Neutrophil (primary cell): ENCODE results near the gene ARL5C.

Experiments used
- H3K27ac ChIP-seq: fragments of 200-600 bp; sonication (generic); 2 replicates; pipeline ENCODE4 v1.5.1; 2016; ENCODE audit warnings: mild to moderate bottlenecking, moderate library complexity
- H3K27me3 ChIP-seq: fragments of 200-600 bp; sonication (generic); 2 replicates; pipeline ENCODE4 v1.6.0; 2016; ENCODE audit warnings: mild to moderate bottlenecking
- H3K36me3 ChIP-seq: fragments of 200-600 bp; sonication (generic); 2 replicates; pipeline ENCODE4 v1.5.1; 2017
- H3K4me1 ChIP-seq, 2 experiments: fragments of 200-600 bp in 1 of 2; sonication (generic) in 1 of 2; 1 replicate in 1 of 2; 2 replicates in 1 of 2; pipeline versions ENCODE4 v1.5.1 to v1.6.1; 2013 to 2016; ENCODE audit warnings: low read depth in 1 of 2, low read length in 1 of 2, mild to moderate bottlenecking in 1 of 2, moderate library complexity in 1 of 2; ENCODE audit not compliant: control insufficient read depth in 1 of 2, insufficient read depth in 1 of 2
- H3K4me3 ChIP-seq, 2 experiments: fragments of 200-600 bp in 1 of 2; sonication (generic) in 1 of 2; 1 replicate in 1 of 2; 2 replicates in 1 of 2; pipeline ENCODE4 v1.5.1; 2013 to 2016; ENCODE audit warnings: low read depth in 1 of 2, low read length in 1 of 2, mild to moderate bottlenecking in 1 of 2, moderate library complexity in 1 of 2
- H3K9me3 ChIP-seq: fragments of 200-600 bp; sonication (generic); 2 replicates; pipeline ENCODE4 v1.5.1; 2016
- TF ChIP-seq, protein P1 (sequence below): fragments of 200-600 bp; sonication (generic); IDR thresholded peaks from 2 replicates; pipeline ENCODE4 v1.5.1; 2016; ENCODE audit warnings: antibody characterized with exemption

ARL5C gene

DNA sequence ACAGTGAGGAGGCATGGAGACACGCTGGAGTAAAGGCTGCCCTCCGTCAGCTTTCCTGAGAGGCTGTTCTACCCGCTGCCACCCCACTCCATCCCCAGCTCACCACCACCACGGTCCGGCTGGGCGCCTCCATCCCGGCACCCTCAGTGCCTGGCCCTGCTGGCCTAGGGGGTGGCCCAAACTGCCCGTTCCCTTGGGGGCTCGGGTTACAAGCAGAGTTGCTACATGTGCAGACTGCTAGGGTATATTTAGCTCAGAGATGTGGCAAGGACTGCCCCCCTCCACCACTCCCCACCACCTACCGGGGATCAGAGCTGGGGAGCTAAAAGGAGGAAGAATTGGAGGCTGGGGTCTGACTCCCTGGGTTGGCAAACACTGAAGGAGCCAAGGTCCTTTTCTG, 27.4 kb upstream of the ARL5C start:
- no peaks in the 10 kb centered on the region for H3K36me3 ChIP-seq
- TF ChIP-seq, protein P1, sequence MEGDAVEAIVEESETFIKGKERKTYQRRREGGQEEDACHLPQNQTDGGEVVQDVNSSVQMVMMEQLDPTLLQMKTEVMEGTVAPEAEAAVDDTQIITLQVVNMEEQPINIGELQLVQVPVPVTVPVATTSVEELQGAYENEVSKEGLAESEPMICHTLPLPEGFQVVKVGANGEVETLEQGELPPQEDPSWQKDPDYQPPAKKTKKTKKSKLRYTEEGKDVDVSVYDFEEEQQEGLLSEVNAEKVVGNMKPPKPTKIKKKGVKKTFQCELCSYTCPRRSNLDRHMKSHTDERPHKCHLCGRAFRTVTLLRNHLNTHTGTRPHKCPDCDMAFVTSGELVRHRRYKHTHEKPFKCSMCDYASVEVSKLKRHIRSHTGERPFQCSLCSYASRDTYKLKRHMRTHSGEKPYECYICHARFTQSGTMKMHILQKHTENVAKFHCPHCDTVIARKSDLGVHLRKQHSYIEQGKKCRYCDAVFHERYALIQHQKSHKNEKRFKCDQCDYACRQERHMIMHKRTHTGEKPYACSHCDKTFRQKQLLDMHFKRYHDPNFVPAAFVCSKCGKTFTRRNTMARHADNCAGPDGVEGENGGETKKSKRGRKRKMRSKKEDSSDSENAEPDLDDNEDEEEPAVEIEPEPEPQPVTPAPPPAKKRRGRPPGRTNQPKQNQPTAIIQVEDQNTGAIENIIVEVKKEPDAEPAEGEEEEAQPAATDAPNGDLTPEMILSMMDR: no peak

DNA sequence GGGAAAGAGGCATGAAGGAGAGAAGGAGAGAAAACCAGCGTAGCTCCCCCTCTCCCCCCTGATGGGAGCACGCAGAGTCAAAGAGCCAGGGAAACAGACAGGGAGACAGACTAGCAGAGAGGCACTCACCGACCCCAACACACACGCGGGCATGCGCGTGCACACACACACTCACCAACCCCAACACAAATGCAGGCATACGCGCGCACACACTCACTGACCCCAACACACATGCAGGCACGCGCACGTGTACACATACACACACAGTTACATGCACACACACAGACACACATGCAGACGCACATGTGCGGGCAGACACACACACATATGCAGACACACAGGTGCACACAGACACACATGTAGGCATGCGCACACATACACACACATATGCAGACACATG, 26.9 kb upstream of the ARL5C start:
- Histone ChIP-seq H3K36me3 (no peaks in the 10 kb centered on the region), H3K9me3 (no peaks in the 10 kb centered on the region), H3K4me3 (no peak overlapping the region), H3K4me1 (peaks cover 7 to 14% of the 10 kb centered on the region in 2 experiments), H3K27ac (no peak overlapping the region), H3K27me3 (peaks cover 52% of the 10 kb centered on the region)
- TF ChIP-seq, protein P1: no peak

More for the DNA sequence above, 27.4 kb upstream of the ARL5C start:
- no peaks in the 10 kb centered on the region for H3K9me3 ChIP-seq
- peaks cover 56% of the 10 kb centered on the region for H3K27me3 ChIP-seq
- no peak overlapping the region for H3K27ac ChIP-seq
- peaks cover 7 to 18% of the 10 kb centered on the region in 2 experiments for H3K4me1 ChIP-seq
- H3K4me3 ChIP-seq: no peak overlapping the region

DNA sequence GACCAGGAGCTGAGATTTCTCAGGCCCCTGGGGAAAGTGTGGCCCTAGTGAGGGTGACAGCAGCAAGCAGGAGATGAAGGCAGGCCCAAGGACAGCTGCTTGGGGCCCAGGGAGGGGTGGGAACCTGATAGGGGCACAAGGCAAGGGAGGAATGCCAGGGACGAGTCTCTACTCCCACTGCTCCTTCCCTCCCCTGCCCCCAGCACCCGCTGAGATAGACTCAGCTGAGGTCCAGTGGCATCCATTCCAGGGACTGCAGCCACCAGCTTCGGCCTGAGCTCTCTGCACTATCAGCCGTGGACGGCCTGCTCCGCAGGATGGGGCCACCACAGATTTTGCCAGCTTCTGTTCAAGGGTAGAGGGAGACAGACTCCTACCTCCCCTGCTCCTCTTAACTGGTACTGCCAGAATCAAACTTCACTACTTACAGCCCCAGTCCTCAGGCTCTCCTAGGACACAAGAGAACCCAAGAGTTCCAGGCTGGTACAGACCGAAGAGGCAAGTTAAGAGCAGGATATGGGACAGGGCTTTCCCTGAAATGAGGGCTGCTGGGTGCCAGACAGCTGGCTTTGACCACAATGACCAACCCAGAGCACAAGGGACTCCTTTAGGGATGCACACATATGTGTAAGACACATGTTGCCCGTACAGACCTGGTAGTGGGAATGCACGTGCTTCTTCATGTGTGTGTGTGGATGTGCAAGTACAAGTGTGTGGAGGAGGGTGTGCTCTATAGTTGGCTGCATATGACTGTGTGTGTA, 26.0 kb upstream of the ARL5C start:
- Histone ChIP-seq H3K36me3 (no peaks in the 10 kb centered on the region), H3K4me1 (peaks cover 2 to 4% of the 10 kb centered on the region in 2 experiments), H3K27me3 (peaks cover 42% of the 10 kb centered on the region), H3K4me3 (no peak overlapping the region), H3K9me3 (no peaks in the 10 kb centered on the region), H3K27ac (no peak overlapping the region)
- TF ChIP-seq, protein P1: no peak

DNA sequence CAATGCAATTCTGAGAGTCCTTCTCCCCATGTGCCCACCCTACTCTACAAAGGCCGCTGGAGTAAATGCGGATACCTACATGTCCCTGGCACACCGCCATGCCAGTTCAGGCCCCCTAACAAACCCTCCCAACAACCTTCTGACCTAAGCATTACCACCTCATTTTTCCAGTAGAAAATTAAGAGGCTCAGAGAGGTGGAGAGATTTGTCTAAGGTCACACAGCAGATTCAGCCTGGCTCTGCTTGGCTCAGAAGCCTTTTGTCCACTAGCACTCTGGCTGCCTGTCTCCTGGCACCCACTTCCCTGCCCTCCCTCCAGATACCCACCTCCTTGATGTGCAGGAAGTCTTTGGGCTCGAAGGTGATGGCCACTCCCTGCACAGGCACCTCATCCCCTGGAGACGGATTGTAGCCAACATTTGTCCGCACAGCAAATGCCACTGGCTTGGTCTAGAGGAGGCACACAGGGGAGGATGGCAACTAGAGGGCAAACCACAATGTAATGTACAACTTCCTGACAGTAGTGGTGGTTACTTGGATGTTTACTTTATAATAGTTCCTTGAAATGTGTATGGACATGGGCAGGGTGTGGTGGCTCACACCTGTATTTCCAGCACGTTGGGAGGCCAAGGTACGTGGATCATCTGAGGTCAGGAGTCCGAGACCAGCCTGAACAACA, 21.3 kb upstream of the ARL5C start:
- H3K36me3 ChIP-seq: no peaks in the 10 kb centered on the region
- H3K27ac ChIP-seq: no peak overlapping the region
- no peaks in the 10 kb centered on the region for H3K4me1 ChIP-seq
- H3K9me3 ChIP-seq: no peaks in the 10 kb centered on the region
- TF ChIP-seq, protein P1: no peak
- no peak overlapping the region for H3K4me3 ChIP-seq
- H3K27me3 ChIP-seq: no peaks in the 10 kb centered on the region

DNA sequence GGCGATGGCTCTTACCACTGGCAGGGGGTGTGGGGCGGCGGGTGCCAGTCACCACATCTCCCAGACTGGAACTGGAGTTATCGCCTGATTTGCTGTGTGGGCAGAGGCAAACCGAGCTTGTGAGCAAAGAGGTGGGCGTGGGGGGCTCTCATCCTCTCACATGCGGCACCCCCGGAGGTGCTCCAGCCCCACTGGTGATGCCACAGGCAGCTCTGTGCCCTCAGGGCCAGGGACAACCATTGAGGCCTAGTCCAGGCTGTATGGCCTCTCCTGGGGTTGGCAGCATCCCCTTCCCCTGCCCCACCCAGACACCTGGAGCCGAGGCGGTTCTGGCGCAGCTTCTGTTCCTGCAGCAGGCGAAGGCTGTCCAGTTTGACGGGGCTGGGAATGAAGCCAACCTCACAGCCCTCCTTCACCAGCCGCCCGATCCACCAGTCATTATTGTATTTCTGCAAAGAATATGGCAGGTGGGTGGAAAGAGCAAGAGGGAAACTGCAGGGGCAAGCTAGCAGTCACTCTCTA, 20.6 kb upstream of the ARL5C start:
- TF ChIP-seq, protein P1: no peak
- H3K36me3 ChIP-seq: no peaks in the 10 kb centered on the region

More for the DNA sequence above, 20.6 kb upstream of the ARL5C start:
- Histone ChIP-seq H3K4me1 (no peaks in the 10 kb centered on the region), H3K9me3 (no peaks in the 10 kb centered on the region), H3K27ac (no peak overlapping the region), H3K4me3 (no peak overlapping the region), H3K27me3 (no peaks in the 10 kb centered on the region)
